Activated CD4-positive, alpha-beta memory T cell treated with anti-CD3 and anti-CD28 coated beads, Interleukin-2, amount 10 ng/mL, durations not matched to agents 7 days and 5 days (primary cell): Measurements from ENCODE around the gene NCS1. TPM values are rescaled to one million over a fixed set of nuclear protein-coding genes. Genes with fewer than 3 reads are reported as not detected.

Experiments
- CTCF ChIA-PET: fragments of 350-600 bp; sonication (Branson Sonifier 250); formaldehyde crosslinking; loops from one replicate; lab custom pipeline; 2021; ENCODE audit warnings: antibody characterized with exemption, inconsistent platforms; lab: Charles Lee
- POLR2A ChIA-PET: fragments of 350-600 bp; sonication (Branson Sonifier 250); formaldehyde crosslinking; loops from one replicate; lab custom pipeline; 2021; ENCODE audit warnings: antibody characterized with exemption; lab: Charles Lee
- DNase-seq: peaks from one replicate; pipeline ENCODE4 v3.0.0-alpha.2; 2020
- H3K27ac Mint-ChIP-seq: one replicate; pipeline ENCODE4 v1.8.0; 2021; ENCODE audit warnings: mild to moderate bottlenecking, mixed read lengths
- H3K27me3 Mint-ChIP-seq: one replicate; pipeline ENCODE4 v1.8.0; 2021; ENCODE audit warnings: mixed read lengths
- H3K36me3 Mint-ChIP-seq: one replicate; pipeline ENCODE4 v1.8.0; 2021; ENCODE audit warnings: low read depth, mixed read lengths
- H3K4me1 Mint-ChIP-seq: one replicate; pipeline ENCODE4 v1.8.0; 2021; ENCODE audit warnings: mixed read lengths
- H3K4me3 Mint-ChIP-seq: one replicate; pipeline ENCODE4 v1.8.0; 2021; ENCODE audit warnings: mild to moderate bottlenecking, mixed read lengths
- H3K9me3 Mint-ChIP-seq: one replicate; pipeline ENCODE4 v1.8.0; 2021; ENCODE audit warnings: mixed read lengths
- total RNA-seq, 2 experiments: library from RNA; stranded (reverse); gene quantifications; one replicate each; pipeline ENCODE4 v1.2.3, GENCODE V29; 2021

NCS1 gene
- total RNA-seq = 1 to 10 TPM; 2.8 to 3.1 TPM

DNA sequence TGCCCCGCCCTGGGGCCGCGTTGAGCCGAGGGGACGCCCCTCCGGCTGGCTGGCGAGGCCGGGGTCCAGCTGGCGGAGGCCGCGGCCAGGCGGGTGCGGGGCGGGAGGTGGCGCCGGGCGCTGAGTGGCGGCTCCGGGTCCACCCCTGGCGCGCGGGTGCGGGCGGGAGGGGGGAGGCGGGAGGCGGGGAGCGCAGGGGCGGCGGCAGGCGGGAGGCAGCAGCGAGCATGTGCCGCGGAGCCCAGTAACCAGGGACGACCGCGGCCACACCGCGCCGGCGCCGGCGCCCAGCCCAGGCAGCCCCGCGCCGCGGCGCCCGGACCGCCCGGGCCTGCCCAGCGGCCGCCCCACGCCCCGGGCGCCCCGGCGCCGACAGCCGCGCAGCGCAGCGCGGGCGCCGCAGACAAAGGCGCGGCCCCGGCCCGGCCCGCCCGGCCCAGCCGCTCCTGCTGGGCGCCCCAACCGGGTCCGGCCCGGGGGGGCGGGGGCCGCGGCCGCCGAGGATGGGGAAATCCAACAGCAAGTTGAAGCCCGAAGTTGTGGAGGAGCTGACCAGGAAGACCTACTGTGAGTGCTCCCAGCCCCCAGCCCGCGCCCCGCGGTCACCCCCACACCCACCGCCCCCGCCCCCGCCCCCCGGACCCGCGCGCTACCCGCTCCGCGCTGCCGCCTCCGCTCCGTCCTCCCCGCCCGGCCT is at the start of gene NCS1:
TSS of gene NCS1 (plus strand) at position 244 of the 697 bp plus-strand sequence. CDS start at position 504, 260 bp downstream.
- no peaks in the 10 kb centered on the region for H3K9me3 Mint-ChIP-seq
- DNase-seq = peak; percentile 39
- H3K4me1 Mint-ChIP-seq = peaks cover 11% of the 10 kb centered on the region
- no peaks in the 10 kb centered on the region for H3K36me3 Mint-ChIP-seq
- POLR2A ChIA-PET = no interaction called here
- H3K27ac Mint-ChIP-seq = no peak within 1 kb of the TSS
- H3K27me3 Mint-ChIP-seq = peaks cover 37% of the 10 kb centered on the region
- CTCF ChIA-PET = no interaction called here
- peak within 1 kb of the TSS; percentile 56 for H3K4me3 Mint-ChIP-seq

DNA sequence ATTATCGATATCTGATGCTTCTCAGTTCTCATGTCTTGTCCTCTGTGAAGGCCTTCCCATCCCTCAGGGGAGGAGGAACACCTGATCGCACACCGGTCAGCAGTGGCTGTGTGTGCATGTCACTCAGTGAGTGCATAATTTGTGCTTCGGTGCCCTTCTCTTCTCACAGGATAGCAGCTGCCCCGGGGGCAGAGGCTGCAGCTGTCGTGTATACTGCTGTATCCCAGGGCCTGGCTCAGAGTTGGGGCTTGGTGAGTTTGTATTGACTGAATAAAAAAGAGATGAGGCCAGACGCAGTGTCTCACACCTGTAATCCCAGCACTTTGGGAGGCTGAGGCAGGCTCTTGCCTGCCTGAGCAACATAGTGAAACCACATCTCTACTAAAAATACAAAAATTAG is 49.7 kb upstream of the NCS1 start:
- POLR2A ChIA-PET = no interaction called here
- no peaks in the 10 kb centered on the region for H3K9me3 Mint-ChIP-seq
- H3K27me3 Mint-ChIP-seq = no peaks in the 10 kb centered on the region
- no peak for DNase-seq
- H3K36me3 Mint-ChIP-seq = peaks cover 29% of the 10 kb centered on the region
- peaks cover 13% of the 10 kb centered on the region for H3K4me1 Mint-ChIP-seq
- H3K27ac Mint-ChIP-seq = peak overlapping the region; percentile 3
- CTCF ChIA-PET = interaction anchor here (0.9 kb wide), 1 partner anchor 15 kb away, joined by 3 read pairs; no protein-coding TSS in a partner anchor
- no peak overlapping the region for H3K4me3 Mint-ChIP-seq

DNA sequence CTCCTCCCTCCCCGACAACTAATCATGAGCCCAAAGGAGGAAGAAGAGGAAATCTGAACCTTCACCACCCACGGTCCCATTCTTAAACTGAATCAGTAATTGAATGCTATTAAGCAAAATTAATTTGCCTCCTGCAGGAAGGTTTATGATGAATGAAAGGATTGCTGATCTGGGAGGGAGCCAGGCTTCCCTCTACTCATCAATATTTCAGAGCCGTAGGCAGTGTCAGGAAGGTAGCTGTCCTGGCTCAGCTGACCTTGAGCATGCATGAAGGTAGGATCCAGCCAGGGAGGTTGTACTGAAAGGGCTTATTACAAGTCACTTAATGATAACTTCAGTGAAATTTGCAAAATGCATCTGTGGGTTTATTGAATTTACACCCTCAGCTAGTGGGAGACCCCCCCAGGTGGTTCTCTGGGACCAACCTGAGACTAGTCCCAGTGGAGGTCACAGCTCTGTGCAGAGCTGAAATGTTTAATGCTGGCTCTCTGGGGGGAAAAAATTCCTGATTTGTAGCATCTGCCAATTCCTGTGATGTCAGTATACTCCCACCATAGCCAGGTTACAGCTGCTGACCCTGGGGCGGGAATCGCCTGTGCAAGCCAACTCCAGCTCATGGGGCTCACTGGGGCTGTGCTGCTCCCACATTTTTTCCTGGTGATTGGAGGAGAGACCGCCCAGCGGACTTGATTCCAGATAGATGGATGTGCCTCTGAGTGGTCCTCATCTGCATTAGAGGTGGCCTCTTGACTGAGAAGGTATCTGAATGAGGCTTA is 47.9 kb upstream of the NCS1 start:
- DNase-seq = no peak
- ChIA-PET POLR2A (no interaction called here), CTCF (interaction anchor here (0.7 to 2.2 kb wide), 5 partner anchors 10 to 26 kb away, joined by 3 to 11 read pairs (median 4); no protein-coding TSS in a partner anchor)
- Mint-ChIP-seq H3K4me3 (no peak overlapping the region), H3K27ac (no peak overlapping the region), H3K27me3 (no peaks in the 10 kb centered on the region), H3K4me1 (peaks cover 30% of the 10 kb centered on the region), H3K36me3 (peaks cover 40% of the 10 kb centered on the region), H3K9me3 (no peaks in the 10 kb centered on the region)

DNA sequence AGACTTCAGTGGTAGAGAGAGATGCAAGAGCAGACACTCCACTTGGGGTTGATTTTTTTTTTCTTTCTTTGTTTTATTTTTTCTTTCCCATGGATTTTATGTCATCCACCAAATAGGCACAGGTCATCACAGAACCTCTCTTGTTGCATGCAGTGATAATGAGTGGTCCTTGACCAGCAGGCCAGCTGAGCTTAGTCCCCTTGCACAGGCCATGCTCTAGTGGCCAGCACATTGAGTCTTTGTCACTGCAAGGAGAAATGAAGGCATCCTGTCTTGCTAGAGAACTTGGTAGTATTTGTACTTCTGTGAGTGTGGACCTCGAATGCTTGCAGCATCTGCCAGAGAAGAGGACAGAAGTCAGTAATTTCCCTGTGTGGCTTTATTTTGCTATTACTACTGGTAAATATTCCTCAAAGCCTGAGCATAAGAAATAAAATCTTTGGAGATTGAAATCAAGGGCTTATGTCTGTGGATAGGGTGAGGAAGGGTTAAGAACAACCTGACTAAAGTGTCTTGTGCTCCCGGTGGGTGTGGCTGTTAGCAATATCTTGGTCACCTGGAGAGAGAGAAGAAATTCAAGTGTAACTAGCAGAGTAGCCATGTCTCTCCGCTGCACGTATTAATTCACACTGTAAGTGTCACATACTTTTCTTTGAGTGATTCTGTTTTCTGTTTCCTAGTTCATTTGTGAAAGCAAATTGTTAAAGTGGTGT is 45.3 kb upstream of the NCS1 start:
- POLR2A ChIA-PET = interaction anchor here (1.5 to 1.9 kb wide), 2 partner anchors 235 to 240 kb away, joined by 5 read pairs; no protein-coding TSS in a partner anchor
- Mint-ChIP-seq H3K9me3 (no peaks in the 10 kb centered on the region), H3K27me3 (no peaks in the 10 kb centered on the region), H3K4me1 (peaks cover 54% of the 10 kb centered on the region), H3K4me3 (peak overlapping the region; percentile 16), H3K36me3 (peaks cover 46% of the 10 kb centered on the region), H3K27ac (peak overlapping the region; percentile 100)
- DNase-seq = no peak
- CTCF ChIA-PET = interaction anchor here (1.8 to 2.2 kb wide), 3 partner anchors 19 to 238 kb away, joined by 7 to 11 read pairs (median 7); no protein-coding TSS in a partner anchor

DNA sequence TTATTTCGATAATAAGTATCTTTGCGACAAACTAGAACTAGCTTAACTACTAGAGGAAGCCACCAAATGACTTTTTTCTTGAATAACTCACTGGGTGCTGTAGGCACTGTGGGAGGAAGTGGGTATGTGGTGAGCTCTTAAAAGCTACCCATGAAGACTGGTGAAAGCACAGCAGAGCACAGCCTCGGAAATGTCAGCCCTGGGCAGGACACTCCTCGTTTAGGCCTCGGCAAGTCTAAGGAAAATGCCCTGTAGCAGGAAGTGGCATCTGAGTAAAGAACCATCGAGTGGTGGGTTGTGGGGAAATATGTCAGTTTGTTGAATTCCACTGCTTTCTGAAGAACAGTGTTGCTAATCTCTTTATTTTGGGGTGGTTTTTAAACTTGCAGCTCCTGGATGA is 44.0 kb upstream of the NCS1 start:
- Mint-ChIP-seq H3K9me3 (no peaks in the 10 kb centered on the region), H3K4me3 (peak overlapping the region; percentile 67), H3K36me3 (peaks cover 48% of the 10 kb centered on the region), H3K27ac (peak overlapping the region; percentile 100), H3K27me3 (no peaks in the 10 kb centered on the region), H3K4me1 (peaks cover 54% of the 10 kb centered on the region)
- CTCF ChIA-PET = interaction anchor here (0.9 to 2.9 kb wide), 7 partner anchors 12 to 239 kb away, joined by 3 to 12 read pairs (median 7); no protein-coding TSS in a partner anchor
- POLR2A ChIA-PET = interaction anchor here (0.7 to 2.3 kb wide), 20 partner anchors 9 to 416 kb away, joined by 3 to 11 read pairs (median 5); partner anchors contain the start of genes FNBP1, GPR107 and TOR1A
- peak; percentile 87 for DNase-seq

DNA sequence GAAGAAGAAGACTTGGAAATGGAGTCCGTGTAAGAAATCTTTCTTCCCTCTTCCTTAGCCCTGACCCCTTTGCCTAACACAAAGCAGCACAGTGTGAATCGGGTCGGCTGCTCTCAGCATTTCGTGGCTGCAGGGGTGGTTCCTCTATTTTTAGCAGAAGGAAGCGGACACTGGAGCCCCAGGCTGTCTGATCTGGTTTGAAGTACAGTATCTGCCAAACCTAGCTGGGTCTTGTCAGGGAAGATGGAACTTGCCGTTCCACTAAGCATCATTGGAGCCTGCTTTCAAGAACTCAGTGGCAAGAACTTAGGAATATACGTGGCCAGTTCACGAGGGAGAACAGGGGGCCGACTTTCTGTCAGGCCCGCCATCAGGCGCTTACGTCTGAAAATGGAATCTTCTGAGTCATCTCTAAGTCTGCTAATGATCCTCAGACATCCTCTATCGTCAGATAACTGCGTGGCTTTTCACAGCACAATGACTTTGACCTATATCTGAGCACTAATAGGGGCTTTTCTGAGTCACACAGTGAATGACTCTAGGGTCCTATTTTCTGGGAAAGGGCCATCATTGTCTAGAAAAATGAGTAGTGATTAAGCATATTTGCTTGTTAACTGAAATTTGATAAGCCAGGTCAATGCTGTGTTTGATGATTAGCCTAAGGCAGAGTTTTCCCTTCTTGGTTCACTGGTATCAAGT is 43.3 kb upstream of the NCS1 start:
- peaks cover 54% of the 10 kb centered on the region for H3K4me1 Mint-ChIP-seq
- ChIA-PET POLR2A (interaction anchor here (0.8 to 2.3 kb wide), 19 partner anchors 9 to 417 kb away, joined by 3 to 11 read pairs (median 5); partner anchors contain the start of genes FNBP1 and TOR1A), CTCF (interaction anchor here (0.6 to 2.9 kb wide), 9 partner anchors 15 to 289 kb away, joined by 3 to 12 read pairs (median 6); no protein-coding TSS in a partner anchor)
- peak overlapping the region; percentile 67 for H3K4me3 Mint-ChIP-seq
- H3K36me3 Mint-ChIP-seq = peaks cover 52% of the 10 kb centered on the region
- H3K27me3 Mint-ChIP-seq = no peaks in the 10 kb centered on the region
- peak; percentile 64 for DNase-seq
- no peaks in the 10 kb centered on the region for H3K9me3 Mint-ChIP-seq
- H3K27ac Mint-ChIP-seq = peak overlapping the region; percentile 100

DNA sequence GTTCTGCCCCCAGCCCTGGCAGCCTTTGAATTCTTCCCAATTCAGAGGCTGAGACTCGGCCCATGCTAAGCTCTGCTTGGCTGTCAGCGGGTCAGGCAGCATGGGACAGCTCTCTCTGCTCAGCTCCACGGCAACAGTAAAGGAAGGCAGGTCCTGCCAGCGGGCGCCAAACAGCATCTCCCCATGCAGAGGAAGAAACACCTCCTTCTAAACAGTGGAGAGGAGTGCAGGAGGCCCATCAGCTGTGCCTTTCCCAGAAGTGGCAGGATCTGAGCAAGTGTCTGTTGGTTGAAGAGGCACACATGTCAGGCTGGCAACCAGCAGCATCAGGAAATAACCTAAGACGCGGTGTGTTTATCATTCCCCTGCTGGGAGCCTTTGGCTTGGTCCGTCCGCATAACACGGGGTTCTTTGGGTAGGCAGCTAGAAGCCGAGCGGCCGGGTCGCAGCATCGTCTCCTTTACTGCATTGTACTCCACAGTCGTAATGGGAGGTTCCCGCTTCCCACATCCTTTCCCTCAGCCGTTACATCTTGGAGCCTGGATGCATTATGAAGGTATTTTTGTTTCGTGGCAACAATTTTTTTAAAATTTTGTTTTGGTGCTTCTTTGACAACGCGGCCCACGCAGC is 42.7 kb upstream of the NCS1 start:
- Mint-ChIP-seq H3K27ac (peak overlapping the region; percentile 100), H3K27me3 (no peaks in the 10 kb centered on the region), H3K4me3 (peak overlapping the region; percentile 67), H3K36me3 (peaks cover 50% of the 10 kb centered on the region), H3K9me3 (no peaks in the 10 kb centered on the region), H3K4me1 (peaks cover 54% of the 10 kb centered on the region)
- DNase-seq = peak; percentile 35
- POLR2A ChIA-PET = interaction anchor here (0.6 to 2.3 kb wide), 8 partner anchors 10 to 1128 kb away, joined by 3 to 11 read pairs (median 4); no protein-coding TSS in a partner anchor
- CTCF ChIA-PET = interaction anchor here (0.6 to 2.9 kb wide), 4 partner anchors 21 to 288 kb away, joined by 3 to 8 read pairs (median 4); no protein-coding TSS in a partner anchor

DNA sequence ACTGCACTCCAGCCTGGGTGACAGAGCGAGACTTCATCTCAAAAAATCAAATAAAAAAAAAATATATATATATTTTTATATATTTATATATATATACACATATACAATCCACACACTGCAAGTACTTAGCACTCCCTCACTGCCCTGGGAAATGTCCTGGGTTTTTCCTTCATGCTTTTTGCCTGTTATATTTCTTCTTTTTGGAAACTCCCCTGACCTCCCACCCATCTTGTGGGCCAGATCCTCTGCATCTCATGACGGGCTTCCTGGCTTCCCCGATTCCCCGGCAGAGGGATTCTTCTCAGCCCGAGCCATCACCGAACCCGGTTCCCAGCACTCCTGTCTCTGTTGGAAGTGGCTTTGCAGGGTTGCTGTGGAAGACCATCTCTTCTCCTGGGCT is 39.5 kb upstream of the NCS1 start:
- DNase-seq = no peak
- Mint-ChIP-seq H3K27ac (no peak overlapping the region), H3K9me3 (no peaks in the 10 kb centered on the region), H3K27me3 (no peaks in the 10 kb centered on the region), H3K36me3 (peaks cover 66% of the 10 kb centered on the region), H3K4me3 (no peak overlapping the region), H3K4me1 (peaks cover 59% of the 10 kb centered on the region)
- ChIA-PET POLR2A (no interaction called here), CTCF (no interaction called here)

DNA sequence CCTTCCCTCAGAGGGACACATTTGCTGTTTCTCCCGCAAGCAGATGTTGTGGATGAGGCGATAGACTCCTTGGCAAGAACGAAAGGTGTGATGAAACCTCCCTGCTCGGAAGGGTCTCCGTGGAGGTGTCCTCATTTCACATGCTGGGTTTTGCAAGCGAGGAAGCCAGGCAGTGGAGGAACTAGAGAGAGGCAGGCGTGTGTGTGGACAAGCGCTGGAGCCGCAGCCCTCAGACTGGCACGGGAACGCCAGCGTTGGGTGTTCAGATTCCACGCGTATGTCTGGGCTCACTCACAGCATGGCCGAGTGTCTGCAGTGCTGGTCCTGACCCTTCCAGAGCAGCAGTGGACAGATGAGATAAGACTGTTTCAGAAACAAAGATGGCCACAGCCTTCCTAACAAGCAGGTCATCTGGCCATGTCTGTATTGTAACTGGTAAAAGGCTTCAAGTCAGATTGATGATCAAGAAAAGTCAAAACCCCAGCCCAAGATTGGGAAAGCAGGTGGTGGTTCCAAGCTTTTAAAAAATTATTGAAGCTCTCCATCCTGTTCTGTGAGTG is 35.0 kb upstream of the NCS1 start:
- H3K27me3 Mint-ChIP-seq = no peaks in the 10 kb centered on the region
- no peak overlapping the region for H3K4me3 Mint-ChIP-seq
- peaks cover 41% of the 10 kb centered on the region for H3K36me3 Mint-ChIP-seq
- peaks cover 39% of the 10 kb centered on the region for H3K4me1 Mint-ChIP-seq
- no peaks in the 10 kb centered on the region for H3K9me3 Mint-ChIP-seq
- H3K27ac Mint-ChIP-seq = no peak overlapping the region
- ChIA-PET CTCF (no interaction called here), POLR2A (no interaction called here)
- DNase-seq = no peak

DNA sequence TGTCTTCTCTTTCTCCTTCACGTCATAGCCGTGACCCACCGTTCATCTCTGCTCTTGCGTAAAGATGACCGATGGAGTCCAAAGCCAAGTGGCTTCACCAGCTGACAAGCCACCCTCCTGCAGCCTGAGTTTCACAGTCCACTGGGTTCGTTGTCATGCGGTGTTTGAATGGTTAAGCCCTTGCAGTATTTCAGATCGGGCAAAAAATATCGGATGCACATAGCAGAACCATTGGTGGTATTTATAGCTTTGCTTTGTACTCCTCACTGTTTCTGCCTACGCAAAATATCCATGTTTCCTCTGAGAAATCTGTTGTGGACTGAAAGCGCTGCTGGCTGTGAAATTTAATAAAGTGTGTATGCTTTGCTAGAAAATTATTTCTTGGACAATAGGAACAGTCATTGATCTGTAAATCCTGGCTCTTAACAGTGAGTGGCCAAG is 34.5 kb upstream of the NCS1 start:
- ChIA-PET CTCF (no interaction called here), POLR2A (no interaction called here)
- no peaks in the 10 kb centered on the region for H3K9me3 Mint-ChIP-seq
- no peak overlapping the region for H3K4me3 Mint-ChIP-seq
- H3K27me3 Mint-ChIP-seq = no peaks in the 10 kb centered on the region
- H3K4me1 Mint-ChIP-seq = peaks cover 39% of the 10 kb centered on the region
- DNase-seq = no peak
- H3K27ac Mint-ChIP-seq = no peak overlapping the region
- peaks cover 40% of the 10 kb centered on the region for H3K36me3 Mint-ChIP-seq

DNA sequence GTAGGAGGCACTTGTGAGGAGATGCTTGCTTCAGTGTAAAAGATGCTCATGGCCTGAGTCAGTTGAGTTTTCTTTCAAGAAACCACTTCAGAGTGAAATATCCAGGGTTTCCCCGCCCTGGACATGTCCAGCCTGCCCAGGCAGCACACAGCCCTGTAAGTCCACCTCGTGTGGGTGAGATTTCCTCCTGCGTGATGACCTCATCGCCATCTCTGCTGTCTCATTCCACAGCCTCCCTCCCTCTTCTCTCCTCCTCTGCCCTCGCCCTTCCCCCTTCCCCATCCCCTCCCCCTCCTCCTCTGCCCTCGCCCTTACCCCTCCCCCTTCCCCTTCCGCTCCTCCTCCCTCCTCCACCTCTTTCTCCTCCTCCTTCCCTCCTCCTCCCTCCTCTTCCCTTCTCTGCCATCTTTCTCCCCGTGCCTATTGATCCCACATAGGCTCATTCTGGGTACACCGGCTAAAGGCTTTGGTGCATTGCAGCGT is 34.0 kb upstream of the NCS1 start:
- Mint-ChIP-seq H3K9me3 (no peaks in the 10 kb centered on the region), H3K4me3 (no peak overlapping the region), H3K27me3 (peaks cover under 1% of the 10 kb centered on the region), H3K4me1 (peaks cover 39% of the 10 kb centered on the region), H3K36me3 (peaks cover 35% of the 10 kb centered on the region), H3K27ac (no peak overlapping the region)
- no peak for DNase-seq
- POLR2A ChIA-PET = no interaction called here
- CTCF ChIA-PET = no interaction called here
